SK-N-SH (cell line): Measurements from ENCODE around the gene GALNT12. TPM values are rescaled to one million over a fixed set of nuclear protein-coding genes. Genes with fewer than 3 reads are reported as not detected.

Experiments
- CTCF ChIA-PET: fragments of 300-600, 350-600 bp; formaldehyde crosslinking; extraction: SDS; loops from one replicate; lab custom pipeline; 2021; lab: Yijun Ruan, JAX
- POLR2A ChIA-PET: fragments of 350-600 bp; sonication (Branson Sonifier 250); formaldehyde crosslinking; extraction: SDS; loops from one replicate; lab custom pipeline; 2020; ENCODE audit warnings: antibody characterized with exemption, inconsistent platforms; lab: Yijun Ruan, JAX
- DNase-seq: peaks from one replicate; pipeline ENCODE4 v3.0.0; 2012
- H2AFZ ChIP-seq: fragments of 200-600 bp; sonication (generic); 2 replicates; pipeline ENCODE4 v1.8.1; 2016; ENCODE audit warnings: antibody characterized with exemption, mild to moderate bottlenecking, low read depth
- H3F3A ChIP-seq: fragments of 200-600 bp; sonication (generic); replicated peaks from 2 replicates; pipeline ENCODE3; 2016; ENCODE audit warnings: antibody characterized with exemption, mild to moderate bottlenecking; ENCODE audit not compliant: insufficient read depth
- H3K27ac ChIP-seq, 2 experiments: fragments of 200-500 bp in 1 of 2; fragments of 200-600 bp in 1 of 2; sonication (Bioruptor generic) in 1 of 2; sonication (generic), shearing (Covaris generic) in 1 of 2; 2 replicates each; pipeline versions ENCODE4 v1.5.1 to v1.6.1; 2014 to 2016; ENCODE audit warnings: low read depth in 2 of 2, inconsistent platforms in 1 of 2, low read length in 1 of 2, mild to moderate bottlenecking in 1 of 2, mixed read lengths in 1 of 2
- H3K27me3 ChIP-seq: fragments of 200-600 bp; sonication (generic), shearing (Covaris generic); 2 replicates; pipeline ENCODE4 v1.6.1; 2016; ENCODE audit warnings: mixed run types; ENCODE audit not compliant: insufficient read depth
- H3K36me3 ChIP-seq, 2 experiments: fragments of 200-500 bp in 1 of 2; fragments of 200-600 bp in 1 of 2; sonication (Bioruptor generic) in 1 of 2; sonication (generic) in 1 of 2; replicated peaks in 1 of 2; 2 replicates each; pipeline versions ENCODE3 to v1.5.1; 2014 to 2016; ENCODE audit warnings: low read length in 1 of 2, mild to moderate bottlenecking in 1 of 2; ENCODE audit not compliant: insufficient read depth in 2 of 2, control insufficient read depth in 1 of 2
- H3K4me1 ChIP-seq, 2 experiments: fragments of 200-500 bp in 1 of 2; fragments of 200-600 bp in 1 of 2; sonication (Bioruptor generic) in 1 of 2; sonication (generic), shearing (Covaris generic) in 1 of 2; 2 replicates each; pipeline versions ENCODE4 v1.5.1 to v1.6.1; 2014 to 2016; ENCODE audit warnings: low read depth in 1 of 2, low read length in 1 of 2, mixed run types in 1 of 2; ENCODE audit not compliant: insufficient read depth in 2 of 2, control insufficient read depth in 1 of 2
- H3K4me2 ChIP-seq: fragments of 200-600 bp; sonication (generic), shearing (Covaris generic); 2 replicates; pipeline ENCODE4 v1.6.1; 2017; ENCODE audit warnings: mixed run types
- H3K4me3 ChIP-seq, 2 experiments: fragments of 200-500 bp in 1 of 2; fragments of 200-600 bp in 1 of 2; sonication (Bioruptor generic) in 1 of 2; sonication (generic), shearing (Covaris generic) in 1 of 2; 2 replicates each; pipeline versions ENCODE4 v1.5.1 to v1.8.1; 2014 to 2016; ENCODE audit warnings: low read depth in 2 of 2, inconsistent platforms in 1 of 2, low read length in 1 of 2, mild to moderate bottlenecking in 1 of 2, mixed read lengths in 1 of 2, moderate library complexity in 1 of 2
- H3K79me2 ChIP-seq: fragments of 200-600 bp; sonication (generic); 2 replicates; pipeline ENCODE4 v1.8.1; 2017; ENCODE audit warnings: mild to moderate bottlenecking; ENCODE audit not compliant: insufficient read depth
- H3K9ac ChIP-seq: fragments of 200-600 bp; sonication (generic); 2 replicates; pipeline ENCODE4 v1.6.1; 2017; ENCODE audit warnings: mixed run types
- H3K9me2 ChIP-seq: fragments of 200-600 bp; sonication (generic); 2 replicates; pipeline ENCODE4 v1.6.1; 2017; ENCODE audit warnings: mixed run types
- H3K9me3 ChIP-seq: fragments of 200-600 bp; sonication (generic); 2 replicates; pipeline ENCODE4 v1.6.1; 2017; ENCODE audit warnings: mixed run types, mild to moderate bottlenecking, moderate library complexity
- H4K20me1 ChIP-seq: fragments of 200-600 bp; sonication (generic); 2 replicates; pipeline ENCODE4 v1.6.1; 2017; ENCODE audit warnings: mild to moderate bottlenecking, mixed run types; ENCODE audit not compliant: insufficient read depth
- CHD2 ChIP-seq: fragments of 150-350 bp; IDR thresholded peaks from 2 replicates; pipeline ENCODE4 v1.6.1; 2018; ENCODE audit warnings: low read length; ENCODE audit not compliant: partially characterized antibody
- ELF1 ChIP-seq: IDR thresholded peaks from 2 replicates; pipeline ENCODE4 v1.4.0; 2012
- EP300 ChIP-seq, 2 experiments: IDR thresholded peaks; 2 replicates each; pipeline versions ENCODE4 v1.4.0 to v1.6.1; 2012; ENCODE audit warnings: borderline replicate concordance in 1 of 2, low read depth in 1 of 2, low read length in 1 of 2
- FOSL2 ChIP-seq: IDR thresholded peaks from 2 replicates; pipeline ENCODE4 v1.4.0; 2012; ENCODE audit warnings: low read depth, mild to moderate bottlenecking, moderate library complexity, borderline replicate concordance
- FOXJ3 ChIP-seq: sonication (generic); formaldehyde crosslinking; IDR thresholded peaks from 2 replicates; pipeline ENCODE4 v1.5.1; 2020; ENCODE audit warnings: mild to moderate bottlenecking, missing genetic modification reagents
- FOXM1 ChIP-seq: IDR thresholded peaks from 2 replicates; pipeline ENCODE4 v1.4.0; 2012; ENCODE audit warnings: low read depth, mild to moderate bottlenecking
- GATA2 ChIP-seq: sonication (generic); formaldehyde crosslinking; IDR thresholded peaks from 2 replicates; pipeline ENCODE4 v1.5.0; 2020; ENCODE audit warnings: mild to moderate bottlenecking, missing genetic modification reagents
- IRF3 ChIP-seq: fragments of 150-350 bp; IDR thresholded peaks from 2 replicates; pipeline ENCODE4 v1.6.1; 2016; ENCODE audit warnings: mild to moderate bottlenecking, low read depth, low read length
- MEF2A ChIP-seq: IDR thresholded peaks from 2 replicates; pipeline ENCODE4 v1.4.0; 2012; ENCODE audit warnings: low read depth, borderline replicate concordance
- NFIC ChIP-seq: IDR thresholded peaks from 2 replicates; pipeline ENCODE4 v1.4.0; 2012; ENCODE audit warnings: borderline replicate concordance
- RAD21 ChIP-seq: IDR thresholded peaks from 2 replicates; pipeline ENCODE4 v1.6.1; 2012; ENCODE audit warnings: mild to moderate bottlenecking, low read length
- REST ChIP-seq: IDR thresholded peaks from 2 replicates; pipeline ENCODE4 v1.6.1; 2012; ENCODE audit warnings: mild to moderate bottlenecking, low read depth, low read length, moderate library complexity
- TCF12 ChIP-seq: IDR thresholded peaks from 2 replicates; pipeline ENCODE4 v1.4.0; 2012
- TEAD4 ChIP-seq: IDR thresholded peaks from 2 replicates; pipeline ENCODE4 v1.4.0; 2012; ENCODE audit warnings: mild to moderate bottlenecking, borderline replicate concordance; ENCODE audit not compliant: insufficient read depth
- USF2 ChIP-seq: fragments of 150-350 bp; IDR thresholded peaks from 2 replicates; pipeline ENCODE4 v1.6.1; 2017; ENCODE audit warnings: antibody characterized with exemption, low read length, low read depth, borderline replicate concordance
- WGBS: methylation state at CpG from one replicate; pipeline ENCODE4 v1.1.6; 2017; ENCODE audit warnings: low lambda C conversion rate; 5-methylcytosine and 5-hydroxymethylcytosine counted together
- polyA plus RNA-seq, 3 experiments: library from polyadenylated mRNA; depleted of rRNA; stranded (reverse); fragments of >200 nt; gene quantifications; 2 replicates each; pipeline ENCODE4 v1.2.3, GENCODE V29; 2012

GALNT12 gene
- polyA plus RNA-seq, 1 of the 3 experiments (the other 2 are of a cell fraction), result 7.4 TPM

GRCh38 chr9:98892690-98893089 lies 85.2 kb downstream of the GALNT12 start:
- Histone ChIP-seq H3K9me2 (no peaks in the 10 kb centered on the region), H3K4me2 (no peak overlapping the region), H3K27ac (no peak overlapping the region), H3K4me3 (no peak overlapping the region), H3K27me3 (no peaks in the 10 kb centered on the region), H3K79me2 (no peaks in the 10 kb centered on the region), H3K36me3 (no peaks in the 10 kb centered on the region), H4K20me1 (no peaks in the 10 kb centered on the region), H3K9me3 (peaks cover 7% of the 10 kb centered on the region), H3K9ac (no peak overlapping the region), H3F3A (peaks cover 7% of the 10 kb centered on the region), H3K4me1 (no peaks in the 10 kb centered on the region; a peak in 1 of 4 replicates), H2AFZ (no peak overlapping the region)
- TF ChIP-seq GATA2 (no peak), USF2 (no peak), FOSL2 (no peak), NFIC (no peak), TEAD4 (no peak), ELF1 (no peak), FOXM1 (no peak), EP300 (IDR thresholded peaks at IDR 0.05; ENCODE audit: borderline replicate concordance in 1 of 2, low read depth in 1 of 2, low read length in 1 of 2) (no peak)
- DNase-seq, result no peak
- ChIA-PET POLR2A (no interaction called here), CTCF (interaction anchor here (0.7 to 1.8 kb wide), 4 partner anchors 26 to 292 kb away, joined by 3 to 5 read pairs (median 4); no protein-coding TSS in a partner anchor)
- WGBS, result 64% methylated on average over 4 of the region's 4 CpGs

GRCh38 chr9:98894171-98894570 lies 86.7 kb downstream of the GALNT12 start:
- no peaks in the 10 kb centered on the region for H3K27me3 ChIP-seq
- no peaks in the 10 kb centered on the region for H3K36me3 ChIP-seq
- 52% methylated on average over 3 of the region's 3 CpGs for WGBS
- no peaks in the 10 kb centered on the region for H4K20me1 ChIP-seq
- POLR2A ChIA-PET, result no interaction called here
- peaks cover 7% of the 10 kb centered on the region for H3K9me3 ChIP-seq
- H3K27ac ChIP-seq, result no peak overlapping the region
- no peak for DNase-seq
- CTCF ChIA-PET, result interaction anchor here (1.1 to 1.2 kb wide), 2 partner anchors 27 to 45 kb away, joined by 3 read pairs; no protein-coding TSS in a partner anchor
- H3K4me2 ChIP-seq, result no peak overlapping the region
- H3K79me2 ChIP-seq, result no peaks in the 10 kb centered on the region
- H3K4me3 ChIP-seq, result no peak overlapping the region
- 0 out of 4 replicates have a peak, but pooled peaks cover 0 to 3% of the 10 kb centered on the region in 2 experiments for H3K4me1 ChIP-seq
- no peak overlapping the region for H2AFZ ChIP-seq
- TF ChIP-seq TCF12 (no peak), CHD2 (no peak), RAD21 (no peak), ELF1 (no peak), IRF3 (no peak), FOXM1 (no peak), FOXJ3 (CRISPR knock-in tag) (no peak), REST (no peak), MEF2A (no peak)
- H3K9ac ChIP-seq, result no peak overlapping the region
- no peaks in the 10 kb centered on the region for H3K9me2 ChIP-seq
- no peaks in the 10 kb centered on the region for H3F3A ChIP-seq
